IMR-90 (cell line): Measurements from ENCODE around the gene ANKRD22. TPM values are rescaled to one million over a fixed set of nuclear protein-coding genes. Genes with fewer than 3 reads are reported as not detected.
A peak's percentile ranks its signal among the peaks of the same experiment; 100 is the strongest.

ENCODE experiments used
- CHD1 ChIP-seq: IDR thresholded peaks from 2 replicates; pipeline ENCODE4 v1.6.1; 2012; ENCODE audit warnings: low read depth, low read length, improper control_type of control experiment
- FOS ChIP-seq: fragments of 150-350 bp; IDR thresholded peaks from 2 replicates; pipeline ENCODE4 v1.6.1; 2016; ENCODE audit warnings: low read depth, low read length
- MAZ ChIP-seq: IDR thresholded peaks from 2 replicates; pipeline ENCODE4 v1.6.1; 2012; ENCODE audit warnings: low read depth, mild to moderate bottlenecking, low read length, improper control_type of control experiment, moderate library complexity, borderline replicate concordance
- POLR2A ChIP-seq: IDR thresholded peaks from 2 replicates; pipeline ENCODE4 v1.6.1; 2012; ENCODE audit warnings: mild to moderate bottlenecking, low read depth, low read length
- polyA plus RNA-seq, 3 experiments: library from polyadenylated mRNA; depleted of rRNA; stranded (reverse); fragments of >200 nt; gene quantifications; 2 replicates each; pipeline ENCODE4 v1.2.3, GENCODE V29; 2012; ENCODE audit warnings: low replicate concordance in 1 of 3
- total RNA-seq: library from RNA; depleted of rRNA; stranded (reverse); fragments of >200 nt; gene quantifications from 2 replicates; pipeline ENCODE4 v1.2.3, GENCODE V29; 2012

The ANKRD22 gene
- total and polyA plus RNA-seq, 2 of the 4 experiments (the other 2 are of a cell fraction) = not detected

- TF ChIP-seq MAZ (peak; percentile 46; the same call in 1 of the 2 replicates), POLR2A (peak; percentile 54; the same call in 1 of the 2 replicates), CHD1 (no peak), FOS (no peak)
Measured at GRCh38 chr10:88880282-88881076, 28.8 kb upstream of the ANKRD22 start (continued).
